ENCODE data around the gene ASF1B. TPM values are rescaled to one million over a fixed set of nuclear protein-coding genes. Genes with fewer than 3 reads are reported as not detected.

Gene ASF1B
- total and polyA plus RNA-seq, 2 donors (not counting 1 experiment from before 2014, with no cell fraction given) = 1.9 to 2.5 TPM

DNA sequence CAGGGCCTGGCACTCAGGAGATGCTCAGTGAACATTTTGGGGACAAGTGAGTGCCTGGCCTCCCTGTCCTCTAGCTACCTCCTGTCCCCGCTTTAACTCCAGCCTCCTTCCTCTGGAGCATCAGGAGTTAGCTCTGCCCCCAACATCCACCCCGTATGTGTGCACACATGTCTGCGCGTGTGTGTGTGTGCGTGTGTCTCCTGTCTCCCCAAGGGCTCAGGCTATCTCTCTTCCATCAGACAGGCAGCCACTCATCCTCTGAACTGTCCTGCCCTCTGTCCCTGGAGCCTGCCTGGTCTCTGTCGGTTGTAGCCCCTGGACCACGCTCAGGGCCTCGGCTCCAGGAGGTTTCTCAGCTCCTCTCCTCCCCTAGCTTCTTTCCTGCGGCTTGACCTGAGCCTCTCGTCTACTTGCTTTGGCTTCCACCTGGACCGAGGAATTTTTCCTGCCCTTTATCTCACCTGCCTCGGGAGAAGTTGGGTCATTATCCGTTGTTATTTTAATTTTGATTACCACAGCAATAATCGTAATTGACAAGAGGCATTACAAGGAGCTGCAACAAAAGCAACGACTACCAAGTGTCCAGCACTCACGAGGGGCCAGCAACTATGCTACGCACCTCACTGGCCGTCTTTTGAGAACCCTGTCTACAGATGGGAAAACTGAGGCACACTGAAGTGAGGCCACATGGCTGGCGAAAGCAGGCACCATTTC, 32.0 kb upstream of the ASF1B start:
- intact Hi-C loops (cut with micrococcal nuclease) = no loop called here
- no peak for TF ChIP-seq EZH2 (IDR thresholded peaks at IDR 0.05; ENCODE audit: borderline replicate concordance, insufficient read depth, low read depth, low read length, poor library complexity, severe bottlenecking)
- TF ChIP-seq, protein P1, sequence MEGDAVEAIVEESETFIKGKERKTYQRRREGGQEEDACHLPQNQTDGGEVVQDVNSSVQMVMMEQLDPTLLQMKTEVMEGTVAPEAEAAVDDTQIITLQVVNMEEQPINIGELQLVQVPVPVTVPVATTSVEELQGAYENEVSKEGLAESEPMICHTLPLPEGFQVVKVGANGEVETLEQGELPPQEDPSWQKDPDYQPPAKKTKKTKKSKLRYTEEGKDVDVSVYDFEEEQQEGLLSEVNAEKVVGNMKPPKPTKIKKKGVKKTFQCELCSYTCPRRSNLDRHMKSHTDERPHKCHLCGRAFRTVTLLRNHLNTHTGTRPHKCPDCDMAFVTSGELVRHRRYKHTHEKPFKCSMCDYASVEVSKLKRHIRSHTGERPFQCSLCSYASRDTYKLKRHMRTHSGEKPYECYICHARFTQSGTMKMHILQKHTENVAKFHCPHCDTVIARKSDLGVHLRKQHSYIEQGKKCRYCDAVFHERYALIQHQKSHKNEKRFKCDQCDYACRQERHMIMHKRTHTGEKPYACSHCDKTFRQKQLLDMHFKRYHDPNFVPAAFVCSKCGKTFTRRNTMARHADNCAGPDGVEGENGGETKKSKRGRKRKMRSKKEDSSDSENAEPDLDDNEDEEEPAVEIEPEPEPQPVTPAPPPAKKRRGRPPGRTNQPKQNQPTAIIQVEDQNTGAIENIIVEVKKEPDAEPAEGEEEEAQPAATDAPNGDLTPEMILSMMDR (IDR thresholded peaks at IDR 0.05) = no peak
- Histone ChIP-seq H3K4me2 (replicated peaks; ENCODE audit: low read depth, low read length, poor library complexity, severe bottlenecking) (peak overlapping the region; percentile 79), H3K9me3 (ENCODE audit: control extremely low read depth in 1 of 3, control insufficient read depth in 2 of 3, insufficient read depth in 1 of 3, low read length in 2 of 3) (peaks cover 0 to 9% (median 0%) of the 10 kb centered on the region in 3 donors), H3K36me3 (replicated peaks in 1 of 2; ENCODE audit: control extremely low read depth in 1 of 2, control insufficient read depth in 1 of 2, extremely low read depth in 1 of 2, insufficient read depth in 2 of 2, low read length in 1 of 2) (no peaks in the 10 kb centered on the region), H3K27me3 (replicated peaks in 1 of 4; ENCODE audit: control extremely low read depth in 1 of 4, control insufficient read depth in 3 of 4, insufficient read depth in 4 of 4, low read length in 3 of 4) (peaks cover 0 to 14% (median 0%) of the 10 kb centered on the region in 4 experiments), H3K4me1 (ENCODE audit: control insufficient read depth in 2 of 2, insufficient read depth in 2 of 2, low read length in 2 of 2) (peaks cover 24 to 25% of the 10 kb centered on the region in 2 donors), H2AFZ (ENCODE audit: insufficient read depth, low read depth, low read length, poor library complexity, severe bottlenecking) (no peak overlapping the region), H4K20me1 (ENCODE audit: control insufficient read depth, insufficient read depth, low read length, poor library complexity, severe bottlenecking) (no peaks in the 10 kb centered on the region), H3K79me2 (ENCODE audit: control insufficient read depth, insufficient read depth, low read length) (no peaks in the 10 kb centered on the region), H3K4me3 (ENCODE audit: control extremely low read depth in 1 of 5, extremely low read depth in 1 of 5, insufficient read depth in 1 of 5, low read depth in 2 of 5, low read length in 4 of 5) (no peak overlapping the region), H3K9ac (ENCODE audit: low read length) (no peak overlapping the region), H3K27ac (ENCODE audit: low read length in 2 of 2) (no peak overlapping the region)
- peaks cover 23% of the 10 kb centered on the region for H3K4me1 Mint-ChIP-seq
- DNase-seq (no peak), ATAC-seq (ENCODE audit: low read depth) (no peak)
- ChIA-PET POLR2A (no interaction called here), CTCF (interaction anchor here (0.6 to 1.3 kb wide), 3 partner anchors 32 to 312 kb away, joined by 3 to 8 read pairs (median 3); partner anchors contain the start of gene ASF1B)
- H3K27me3 Mint-ChIP-seq = peaks cover 14% of the 10 kb centered on the region
- H3K27ac Mint-ChIP-seq = no peak overlapping the region
- no peaks in the 10 kb centered on the region for H3K9me3 Mint-ChIP-seq (ENCODE audit: insufficient read depth)
- 88% methylated on average over 18 of the region's 19 CpGs for WGBS (ENCODE audit: insufficient coverage)
- peak overlapping the region; percentile 61 for H3K4me3 Mint-ChIP-seq

DNA sequence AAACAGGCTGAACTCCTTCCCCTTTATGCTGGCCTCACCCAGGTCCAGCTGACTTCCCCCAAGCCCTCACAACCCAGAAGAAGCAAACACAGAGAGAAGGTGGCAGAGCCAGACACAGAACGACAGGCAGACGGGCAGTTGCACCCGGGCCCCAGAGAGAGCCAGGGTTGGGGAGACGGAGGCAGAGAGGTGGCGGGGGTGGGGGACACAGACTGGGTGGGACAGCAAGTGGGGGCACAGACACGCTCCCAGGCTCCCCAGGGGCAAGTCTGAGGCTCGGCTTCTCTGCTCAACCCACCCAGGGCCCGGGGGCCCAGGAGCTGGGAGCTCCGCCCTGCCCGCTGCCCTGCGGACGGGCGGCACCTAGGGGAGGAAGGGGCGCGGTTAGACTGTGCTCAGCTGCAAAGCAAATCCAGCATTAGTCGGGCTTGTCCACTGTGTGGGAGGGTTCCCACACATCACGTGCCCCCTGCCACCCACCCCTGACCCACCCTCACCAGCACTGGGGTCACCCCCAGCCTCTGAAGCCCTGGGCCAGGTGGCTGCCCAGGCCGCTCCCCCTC, 31.3 kb upstream of the ASF1B start:
- H3K9me3 ChIP-seq (ENCODE audit: control extremely low read depth in 1 of 3, control insufficient read depth in 2 of 3, insufficient read depth in 1 of 3, low read length in 2 of 3) = peaks cover 0 to 9% (median 0%) of the 10 kb centered on the region in 3 donors
- no peak overlapping the region for H3K27ac Mint-ChIP-seq
- H3K27me3 ChIP-seq (replicated peaks in 1 of 4; ENCODE audit: control extremely low read depth in 1 of 4, control insufficient read depth in 3 of 4, insufficient read depth in 4 of 4, low read length in 3 of 4) = peaks cover 0 to 14% (median 0%) of the 10 kb centered on the region in 4 experiments
- peak overlapping the region; percentile 49 for H3K9ac ChIP-seq (ENCODE audit: low read length)
- peaks cover 24 to 25% of the 10 kb centered on the region in 2 donors for H3K4me1 ChIP-seq (ENCODE audit: control insufficient read depth in 2 of 2, insufficient read depth in 2 of 2, low read length in 2 of 2)
- CTCF ChIA-PET = interaction anchor here (0.6 to 1.3 kb wide), 4 partner anchors 27 to 312 kb away, joined by 3 to 8 read pairs (median 3); partner anchors contain the start of gene ASF1B
- no peaks in the 10 kb centered on the region for H4K20me1 ChIP-seq (ENCODE audit: control insufficient read depth, insufficient read depth, low read length, poor library complexity, severe bottlenecking)
- TF ChIP-seq, protein P1 (IDR thresholded peaks at IDR 0.05) = no peak
- TF ChIP-seq EZH2 (IDR thresholded peaks at IDR 0.05; ENCODE audit: borderline replicate concordance, insufficient read depth, low read depth, low read length, poor library complexity, severe bottlenecking) = no peak
- H3K4me1 Mint-ChIP-seq = peaks cover 23% of the 10 kb centered on the region
- POLR2A ChIA-PET = no interaction called here
- WGBS (ENCODE audit: insufficient coverage) = 6% methylated on average over 14 of the region's 18 CpGs
- H3K9me3 Mint-ChIP-seq (ENCODE audit: insufficient read depth) = no peaks in the 10 kb centered on the region
- H3K27ac ChIP-seq (ENCODE audit: low read length in 2 of 2) = no peak overlapping the region
- no peaks in the 10 kb centered on the region for H3K79me2 ChIP-seq (ENCODE audit: control insufficient read depth, insufficient read depth, low read length)
- ATAC-seq (ENCODE audit: low read depth) (peak; percentile 75), DNase-seq (peak; percentile 53)
- H3K4me2 ChIP-seq (replicated peaks; ENCODE audit: low read depth, low read length, poor library complexity, severe bottlenecking) = peak overlapping the region; percentile 79
- intact Hi-C loops (cut with micrococcal nuclease) = no loop called here
- H3K4me3 ChIP-seq (ENCODE audit: control extremely low read depth in 1 of 5, extremely low read depth in 1 of 5, insufficient read depth in 1 of 5, low read depth in 2 of 5, low read length in 4 of 5) = peak overlapping the region in 3 of 5 experiments; percentile 21 to 54 (median 40)
- no peaks in the 10 kb centered on the region for H3K36me3 ChIP-seq (replicated peaks in 1 of 2; ENCODE audit: control extremely low read depth in 1 of 2, control insufficient read depth in 1 of 2, extremely low read depth in 1 of 2, insufficient read depth in 2 of 2, low read length in 1 of 2)
- peaks cover 14% of the 10 kb centered on the region for H3K27me3 Mint-ChIP-seq
- peak overlapping the region; percentile 68 for H2AFZ ChIP-seq (ENCODE audit: insufficient read depth, low read depth, low read length, poor library complexity, severe bottlenecking)
- peak overlapping the region; percentile 79 for H3K4me3 Mint-ChIP-seq
